Lower leg skin (tissue), 4 donors: ENCODE data around the gene PDHB. TPM values are rescaled to one million over a fixed set of nuclear protein-coding genes. Genes with fewer than 3 reads are reported as not detected.

ENCODE experiments used
- DNase-seq, 2 donors: peaks; one replicate each; pipeline ENCODE4 v3.0.0-alpha.2; 2019; ENCODE audit warnings: low spot score in 2 of 2
- H3K4me3 ChIP-seq: fragments of 200-600 bp; sonication (generic); 2 replicates; pipeline ENCODE4 v1.5.1; 2017; ENCODE audit warnings: mild to moderate bottlenecking, low read depth; ENCODE audit not compliant: poor library complexity, severe bottlenecking
- POLR2A ChIP-seq, 2 donors: fragments of 450-650 bp; IDR thresholded peaks; one replicate each; pipeline ENCODE4 v1.6.1; 2016 to 2017; ENCODE audit warnings: antibody characterized with exemption in 2 of 2, mild to moderate bottlenecking in 1 of 2, moderate library complexity in 1 of 2
- WGBS, 2 donors: methylation state at CpG; one replicate each; pipeline ENCODE4 v1.1.5; 2018; 5-methylcytosine and 5-hydroxymethylcytosine counted together
- intact Hi-C: fragments of 100-400 bp; cut with DNase I; formaldehyde crosslinking; loops from one replicate; pipeline ENCODE4 v1.15.0; 2023; ENCODE audit warnings: low total_unique reads
- total RNA-seq, 4 donors: library from RNA; depleted of rRNA; stranded (reverse); fragments of >200 nt; gene quantifications; one replicate each; pipeline ENCODE4 v1.1.0, GENCODE V29; 2016
- TF ChIP-seq, protein P1 (sequence below), 3 donors: fragments of 450-650 bp; IDR thresholded peaks; one replicate each; pipeline ENCODE4 v1.5.1; 2016; ENCODE audit warnings: antibody characterized with exemption in 3 of 3, mild to moderate bottlenecking in 3 of 3, moderate library complexity in 2 of 3

The PDHB gene
- total RNA-seq, 4 donors from 2014 or later, result 36.9 to 112 (median 77.8) TPM

DNA sequence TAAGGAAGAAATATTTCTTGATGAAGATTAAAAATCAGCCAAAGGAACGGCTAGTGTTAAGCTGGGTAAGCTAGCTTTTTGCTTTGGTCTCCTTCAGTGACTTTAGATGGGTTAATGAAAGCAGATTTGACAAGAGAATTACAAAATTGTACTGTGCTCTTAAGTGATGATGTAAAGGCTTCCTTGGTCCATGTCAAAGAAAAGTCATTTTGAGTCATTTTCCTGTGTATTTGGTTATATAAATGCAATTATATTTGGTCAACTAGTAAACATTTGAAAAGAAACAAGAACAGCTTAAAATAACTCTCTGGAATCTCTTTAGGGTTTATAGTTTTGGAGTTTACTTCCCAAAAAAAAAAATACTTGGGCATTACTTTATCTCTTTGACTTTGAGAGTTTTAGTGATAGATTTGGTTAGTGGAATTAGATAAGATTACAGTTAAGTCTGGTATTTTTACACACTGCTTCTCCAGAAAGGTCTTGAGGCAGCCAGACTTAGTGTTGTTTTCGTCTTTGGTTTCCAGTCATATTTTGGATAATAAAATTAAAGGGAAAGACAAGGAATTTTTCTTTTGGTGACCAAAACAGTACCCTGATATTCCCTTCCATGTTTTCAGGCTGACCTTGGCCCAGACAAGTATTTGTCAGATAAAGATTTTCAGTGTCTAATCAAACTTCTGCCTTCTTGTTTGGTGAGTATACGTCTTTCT is 42.3 kb downstream of the PDHB start:
- 60 to 72% methylated on average over 3 of the region's 3 CpGs for WGBS, 2 donors
- no peak overlapping the region for H3K4me3 ChIP-seq
- TF ChIP-seq POLR2A (IDR thresholded peaks at IDR 0.05), result no peak
- TF ChIP-seq, protein P1, sequence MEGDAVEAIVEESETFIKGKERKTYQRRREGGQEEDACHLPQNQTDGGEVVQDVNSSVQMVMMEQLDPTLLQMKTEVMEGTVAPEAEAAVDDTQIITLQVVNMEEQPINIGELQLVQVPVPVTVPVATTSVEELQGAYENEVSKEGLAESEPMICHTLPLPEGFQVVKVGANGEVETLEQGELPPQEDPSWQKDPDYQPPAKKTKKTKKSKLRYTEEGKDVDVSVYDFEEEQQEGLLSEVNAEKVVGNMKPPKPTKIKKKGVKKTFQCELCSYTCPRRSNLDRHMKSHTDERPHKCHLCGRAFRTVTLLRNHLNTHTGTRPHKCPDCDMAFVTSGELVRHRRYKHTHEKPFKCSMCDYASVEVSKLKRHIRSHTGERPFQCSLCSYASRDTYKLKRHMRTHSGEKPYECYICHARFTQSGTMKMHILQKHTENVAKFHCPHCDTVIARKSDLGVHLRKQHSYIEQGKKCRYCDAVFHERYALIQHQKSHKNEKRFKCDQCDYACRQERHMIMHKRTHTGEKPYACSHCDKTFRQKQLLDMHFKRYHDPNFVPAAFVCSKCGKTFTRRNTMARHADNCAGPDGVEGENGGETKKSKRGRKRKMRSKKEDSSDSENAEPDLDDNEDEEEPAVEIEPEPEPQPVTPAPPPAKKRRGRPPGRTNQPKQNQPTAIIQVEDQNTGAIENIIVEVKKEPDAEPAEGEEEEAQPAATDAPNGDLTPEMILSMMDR (IDR thresholded peaks at IDR 0.05), result no peak
- intact Hi-C loops, result no loop called here
- no peak for DNase-seq

DNA sequence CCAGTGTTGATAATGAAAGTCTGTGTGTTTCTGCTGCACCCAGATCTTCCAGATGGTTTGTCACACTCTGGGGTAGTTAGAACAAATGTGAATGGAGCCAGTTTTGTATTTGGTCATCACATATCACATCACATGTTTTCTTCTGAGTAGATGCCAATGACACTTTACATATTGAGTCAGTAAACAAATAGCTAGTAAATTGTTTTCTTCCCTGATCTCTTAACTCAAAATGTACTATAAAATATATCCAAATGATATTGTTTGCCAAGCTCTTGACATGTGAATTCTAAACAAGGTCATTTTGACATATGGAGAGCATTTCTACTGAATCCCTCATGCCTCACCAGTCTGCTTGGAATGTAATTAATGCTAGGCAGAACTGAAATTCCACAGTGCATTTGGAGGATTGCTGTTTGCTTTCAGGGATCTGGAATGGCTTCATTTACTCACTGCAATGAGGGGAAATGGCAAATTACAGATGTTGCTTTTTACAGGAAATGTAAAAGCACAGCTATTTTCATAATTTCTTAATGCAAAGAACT is 45.0 kb downstream of the PDHB start:
- H3K4me3 ChIP-seq, result no peak overlapping the region
- no peak for DNase-seq
- TF ChIP-seq, protein P1 (IDR thresholded peaks at IDR 0.05), result no peak
- TF ChIP-seq POLR2A (IDR thresholded peaks at IDR 0.05), result no peak
- intact Hi-C loops, result no loop called here

DNA sequence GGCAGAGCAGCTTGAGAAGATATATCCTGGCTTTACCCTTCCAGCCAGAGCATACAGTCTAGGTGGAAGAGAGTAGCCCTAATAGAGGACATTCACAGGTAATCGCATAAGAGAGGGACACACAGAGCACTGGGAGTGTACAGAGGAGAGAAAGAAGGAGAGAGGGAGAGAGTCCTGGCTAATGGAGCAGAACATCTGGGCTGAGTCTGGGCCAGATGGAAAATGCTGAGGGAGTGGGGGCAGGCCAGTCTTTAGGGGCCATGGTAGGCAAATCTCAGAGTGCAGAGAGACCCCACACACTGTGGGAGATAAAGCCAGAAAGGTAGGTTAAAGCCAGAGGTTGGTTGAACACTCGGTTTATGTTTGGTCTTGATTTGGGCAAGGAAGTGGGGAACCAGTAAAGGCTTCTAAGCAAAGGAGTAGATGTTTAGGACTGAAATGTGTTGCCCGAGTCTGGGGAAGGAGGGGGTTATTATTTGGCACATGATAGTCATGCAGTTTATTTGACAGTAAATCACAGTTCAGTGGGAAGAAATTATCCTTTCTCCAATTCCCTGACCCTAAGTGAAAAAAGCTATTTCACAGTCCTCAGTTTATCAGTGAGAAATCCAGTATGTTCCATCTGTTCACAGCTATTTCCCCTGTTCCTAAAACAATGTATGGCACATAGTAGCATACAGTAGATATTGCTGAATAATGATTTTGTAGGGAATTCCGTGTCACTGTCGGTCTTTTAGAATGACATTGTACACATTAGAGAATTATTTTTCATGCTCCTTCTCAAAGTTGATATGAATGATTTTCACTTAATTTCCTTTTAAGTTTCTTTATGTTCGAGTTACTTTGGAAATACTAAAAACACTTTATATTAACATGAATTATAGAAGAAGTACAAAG is 45.7 kb downstream of the PDHB start:
- H3K4me3 ChIP-seq, result no peak overlapping the region
- 57 to 60% methylated on average over 6 of the region's 6 CpGs for WGBS, 2 donors
- no peak for DNase-seq
- TF ChIP-seq POLR2A (IDR thresholded peaks at IDR 0.05), result no peak
- TF ChIP-seq, protein P1 (IDR thresholded peaks at IDR 0.05), result no peak
- intact Hi-C loops, result no loop called here

DNA sequence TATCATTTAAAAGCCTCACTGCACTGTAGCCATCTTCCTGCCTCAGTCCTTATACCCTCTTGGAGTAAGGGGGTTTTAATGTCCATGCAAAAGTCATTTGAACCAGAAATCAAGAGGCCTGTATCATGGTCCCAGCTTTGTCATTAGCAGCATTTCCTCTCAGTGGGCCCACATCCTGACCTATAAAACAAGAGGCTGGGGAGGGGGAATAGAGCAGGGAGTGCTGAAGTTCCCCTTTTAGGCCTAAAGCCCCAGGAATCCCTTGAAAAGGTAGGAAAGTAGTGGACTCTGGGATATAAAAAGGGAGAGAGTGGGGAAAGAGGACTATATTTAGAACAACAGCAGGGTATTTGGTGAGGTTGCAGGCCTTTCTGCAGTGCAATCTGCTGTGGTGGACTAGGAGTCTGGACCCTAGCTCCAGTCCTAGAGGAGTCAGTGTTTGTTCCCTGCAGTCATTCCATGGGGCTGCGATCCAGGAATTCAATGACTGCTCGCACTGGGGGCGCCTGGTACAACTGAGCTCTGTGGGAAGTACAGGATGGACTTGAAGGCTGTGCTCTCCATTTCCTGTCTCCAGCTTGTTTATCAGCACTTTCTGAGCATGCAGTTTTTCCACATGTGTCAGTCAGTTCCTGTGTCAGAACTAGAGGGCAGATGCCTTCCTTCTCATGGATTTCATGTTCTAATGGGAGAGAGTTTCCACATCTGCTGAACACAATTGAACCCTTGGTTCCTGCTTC is 46.8 kb downstream of the PDHB start:
- no peak overlapping the region for H3K4me3 ChIP-seq
- TF ChIP-seq, protein P1 (IDR thresholded peaks at IDR 0.05), result no peak
- no peak for TF ChIP-seq POLR2A (IDR thresholded peaks at IDR 0.05)
- WGBS, 2 donors, result 43 to 60% methylated on average over 3 of the region's 3 CpGs
- intact Hi-C loops, result no loop called here
- DNase-seq, result peak in 1 of 2 donors; percentile 47

DNA sequence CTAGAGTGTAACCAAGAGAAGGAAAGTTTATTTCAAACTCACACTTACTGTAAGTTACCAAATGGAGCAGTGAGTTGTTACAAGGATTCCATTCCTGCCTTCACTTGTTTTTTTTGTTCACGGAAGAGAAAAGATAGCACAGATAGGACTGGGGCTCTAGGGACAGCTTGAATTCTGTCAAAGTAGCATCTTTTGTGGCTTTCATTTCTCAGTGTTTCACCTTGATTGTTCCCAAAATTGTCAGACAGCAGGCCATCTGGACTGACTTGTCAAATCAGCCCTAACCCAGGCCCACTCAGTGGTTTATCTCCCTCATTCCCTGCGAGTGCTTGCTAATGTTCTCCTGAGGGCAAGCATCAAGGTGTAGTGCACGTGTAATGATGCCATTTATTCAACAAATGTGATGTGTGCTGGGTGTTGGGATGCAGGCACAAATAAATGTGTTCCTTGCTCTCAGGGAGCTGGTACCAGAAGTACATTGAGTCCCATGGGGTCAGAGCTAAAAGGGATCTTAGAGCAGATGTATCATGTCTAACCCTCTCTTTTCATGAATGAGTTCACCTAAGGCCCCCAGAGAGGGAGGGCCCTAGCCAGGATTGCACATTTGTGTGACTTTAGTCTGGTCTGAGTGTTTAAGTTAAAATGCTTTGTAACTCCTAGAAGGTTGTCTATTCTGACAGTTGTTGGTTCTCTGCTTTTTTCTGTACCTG is 49.1 kb downstream of the PDHB start:
- intact Hi-C loops, result no loop called here
- no peak for DNase-seq
- TF ChIP-seq, protein P1 (IDR thresholded peaks at IDR 0.05), result no peak
- no peak for TF ChIP-seq POLR2A (IDR thresholded peaks at IDR 0.05)
- H3K4me3 ChIP-seq, result no peak overlapping the region
- 60 to 80% methylated on average over 3 of the region's 3 CpGs for WGBS, 2 donors
